Muscle layer of duodenum (tissue), 2 donors: Measurements from ENCODE around the gene ADCK2.
"Not testable (repeated sequence)": the region's sequence is repeated elsewhere in the genome, so short reads cannot be mapped to it uniquely, and the experiment has no call there.

Experiments
- H3K27ac ChIP-seq: one replicate; pipeline ENCODE4 v1.7.0; 2013; ENCODE audit warnings: mild to moderate bottlenecking, low read length
- H3K27me3 ChIP-seq: one replicate; pipeline ENCODE4 v1.7.0; 2013; ENCODE audit warnings: low read depth, mild to moderate bottlenecking, control low read depth, low read length
- H3K36me3 ChIP-seq, 2 donors: one replicate each; pipeline ENCODE4 v1.7.0; 2013; ENCODE audit warnings: low read length in 2 of 2, control low read depth in 1 of 2, mild to moderate bottlenecking in 1 of 2; ENCODE audit not compliant: insufficient read depth in 2 of 2, control insufficient read depth in 1 of 2
- H3K4me1 ChIP-seq, 2 donors: one replicate each; pipeline ENCODE4 v1.7.0; 2013; ENCODE audit warnings: low read length in 2 of 2, mild to moderate bottlenecking in 2 of 2, control low read depth in 1 of 2, moderate library complexity in 1 of 2; ENCODE audit not compliant: insufficient read depth in 2 of 2, control insufficient read depth in 1 of 2
- H3K4me3 ChIP-seq, 2 donors: one replicate each; pipeline ENCODE4 v1.7.0; 2013; ENCODE audit warnings: low read length in 2 of 2, low read depth in 1 of 2, mild to moderate bottlenecking in 1 of 2
- H3K9me3 ChIP-seq, 2 donors: one replicate each; pipeline ENCODE4 v1.7.0; 2013; ENCODE audit warnings: low read length in 2 of 2, control low read depth in 1 of 2, mild to moderate bottlenecking in 1 of 2; ENCODE audit not compliant: control insufficient read depth in 1 of 2
- donor health status: healthy.

Gene ADCK2

GRCh38 chr7:140723574-140723973 lies 50.8 kb downstream of the ADCK2 start:
- no peak overlapping the region for H3K4me3 ChIP-seq
- peaks cover 5 to 8% of the 10 kb centered on the region in 2 donors for H3K36me3 ChIP-seq
- no peaks in the 10 kb centered on the region for H3K27me3 ChIP-seq
- no peaks in the 10 kb centered on the region for H3K4me1 ChIP-seq
- no peaks in the 10 kb centered on the region for H3K9me3 ChIP-seq
- no peak overlapping the region for H3K27ac ChIP-seq

GRCh38 chr7:140724706-140725105 lies 52.0 kb downstream of the ADCK2 start:
- H3K4me3 ChIP-seq, result no peak overlapping the region
- no peaks in the 10 kb centered on the region for H3K9me3 ChIP-seq
- H3K4me1 ChIP-seq, result no peaks in the 10 kb centered on the region
- no peaks in the 10 kb centered on the region for H3K27me3 ChIP-seq
- H3K36me3 ChIP-seq, result peaks cover 7 to 8% of the 10 kb centered on the region in 2 donors
- no peak overlapping the region for H3K27ac ChIP-seq

- no peaks in the 10 kb centered on the region for H3K9me3 ChIP-seq
- H3K27me3 ChIP-seq, result no peaks in the 10 kb centered on the region
- no peaks in the 10 kb centered on the region for H3K4me1 ChIP-seq
- H3K4me3 ChIP-seq, result no peak overlapping the region
- peaks cover 8 to 15% of the 10 kb centered on the region in 2 donors for H3K36me3 ChIP-seq
- no peak overlapping the region for H3K27ac ChIP-seq
Observed at GRCh38 chr7:140726281-140726680, 53.5 kb downstream of the ADCK2 start.

- no peak overlapping the region for H3K4me3 ChIP-seq
- H3K27ac ChIP-seq, result no peak overlapping the region
- H3K36me3 ChIP-seq, result peaks cover 4 to 13% of the 10 kb centered on the region in 2 donors
- H3K27me3 ChIP-seq, result no peaks in the 10 kb centered on the region
- H3K4me1 ChIP-seq, result no peaks in the 10 kb centered on the region
- H3K9me3 ChIP-seq, result no peaks in the 10 kb centered on the region
Observed at GRCh38 chr7:140732416-140732815, 59.7 kb downstream of the ADCK2 start.

- no peak overlapping the region for H3K4me3 ChIP-seq
- no peaks in the 10 kb centered on the region for H3K4me1 ChIP-seq
- no peak overlapping the region for H3K27ac ChIP-seq
- no peaks in the 10 kb centered on the region for H3K27me3 ChIP-seq
- peaks cover 13% of the 10 kb centered on the region in 2 donors for H3K36me3 ChIP-seq
- H3K9me3 ChIP-seq, result no peaks in the 10 kb centered on the region
Observed at GRCh38 chr7:140734096-140734495, 61.4 kb downstream of the ADCK2 start.

GRCh38 chr7:140734729-140735128 lies 62.0 kb downstream of the ADCK2 start:
- no peak overlapping the region for H3K4me3 ChIP-seq
- no peaks in the 10 kb centered on the region for H3K4me1 ChIP-seq
- no peaks in the 10 kb centered on the region for H3K27me3 ChIP-seq
- no peaks in the 10 kb centered on the region for H3K9me3 ChIP-seq
- no peak overlapping the region for H3K27ac ChIP-seq
- H3K36me3 ChIP-seq, result peaks cover 16 to 17% of the 10 kb centered on the region in 2 donors

GRCh38 chr7:140738280-140738679 lies 65.5 kb downstream of the ADCK2 start:
- Histone ChIP-seq H3K27me3 (no peaks in the 10 kb centered on the region), H3K27ac (no peak overlapping the region)

GRCh38 chr7:140743255-140743654 lies 70.5 kb downstream of the ADCK2 start:
- not testable (repeated sequence) for H3K27ac ChIP-seq, H3K4me1 ChIP-seq, H3K4me3 ChIP-seq, H3K27me3 ChIP-seq, H3K9me3 ChIP-seq
- peaks cover 11 to 15% of the 10 kb centered on the region in 2 donors for H3K36me3 ChIP-seq

More at GRCh38 chr7:140738280-140738679, 65.5 kb downstream of the ADCK2 start:
- H3K4me3 ChIP-seq, result no peak overlapping the region
- H3K9me3 ChIP-seq, result no peaks in the 10 kb centered on the region
- peaks cover 11 to 18% of the 10 kb centered on the region in 2 donors for H3K36me3 ChIP-seq
- H3K4me1 ChIP-seq, result no peaks in the 10 kb centered on the region

- Histone ChIP-seq H3K27ac (no peak overlapping the region), H3K36me3 (peaks cover 10 to 21% of the 10 kb centered on the region in 2 donors), H3K4me1 (no peaks in the 10 kb centered on the region), H3K9me3 (no peaks in the 10 kb centered on the region), H3K4me3 (no peak overlapping the region), H3K27me3 (no peaks in the 10 kb centered on the region)
Observed at GRCh38 chr7:140744005-140744404, 71.3 kb downstream of the ADCK2 start.
